Fibroblast of villous mesenchyme (primary cell): ENCODE data around the gene THSD4. TPM values are rescaled to one million over a fixed set of nuclear protein-coding genes. Genes with fewer than 3 reads are reported as not detected.

Experiments
- DNase-seq: peaks from one replicate; pipeline ENCODE4 v3.0.0-alpha.2; 2010; ENCODE audit warnings: low read depth
- H3K4me3 ChIP-seq: 2 replicates; pipeline ENCODE4 v1.5.1; 2011; ENCODE audit warnings: low read depth, mild to moderate bottlenecking, low read length
- total RNA-seq: library from RNA; depleted of rRNA; stranded (reverse); fragments of >200 nt; gene quantifications from 2 replicates; pipeline ENCODE4 v1.2.3, GENCODE V29; 2012
- TF ChIP-seq, protein P1 (sequence below): IDR thresholded peaks from 2 replicates; pipeline ENCODE4 v1.5.1; 2012; ENCODE audit warnings: low read depth, mild to moderate bottlenecking, low read length; ENCODE audit not compliant: insufficient read depth

THSD4 gene
- total RNA-seq, 1 donor, result 76.4 TPM

DNA sequence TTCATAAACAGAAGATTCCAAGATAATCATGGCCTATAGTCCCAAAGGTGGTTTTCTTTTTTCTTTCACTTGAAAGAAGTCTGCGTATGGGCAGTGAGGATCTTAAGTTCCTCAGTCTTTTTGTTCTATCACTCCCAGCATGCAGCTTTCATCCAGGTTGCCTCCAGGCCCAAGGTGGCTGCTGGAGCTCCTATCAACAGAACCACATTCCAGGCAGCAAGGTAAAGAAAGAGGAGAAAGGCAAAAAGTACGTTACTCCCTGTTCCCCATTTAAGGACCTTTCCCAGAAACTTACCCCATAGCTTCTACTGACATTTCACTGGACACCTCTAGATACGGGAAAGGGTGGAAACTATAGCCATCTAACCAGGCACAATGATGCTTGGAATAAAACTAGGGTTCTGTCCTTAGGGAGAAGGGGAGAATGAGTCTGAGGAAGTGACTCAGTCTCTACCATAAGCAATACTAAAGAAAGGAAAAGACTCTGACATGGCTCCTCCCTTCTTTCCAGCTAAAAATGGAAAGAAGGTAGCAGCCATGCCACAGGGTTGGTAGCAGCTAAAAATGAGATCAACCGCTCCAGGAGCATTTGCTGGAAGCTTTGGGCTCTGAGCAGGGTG lies 381.2 kb downstream of the THSD4 start:
- H3K4me3 ChIP-seq, result no peak overlapping the region
- DNase-seq, result no peak
- TF ChIP-seq, protein P1, sequence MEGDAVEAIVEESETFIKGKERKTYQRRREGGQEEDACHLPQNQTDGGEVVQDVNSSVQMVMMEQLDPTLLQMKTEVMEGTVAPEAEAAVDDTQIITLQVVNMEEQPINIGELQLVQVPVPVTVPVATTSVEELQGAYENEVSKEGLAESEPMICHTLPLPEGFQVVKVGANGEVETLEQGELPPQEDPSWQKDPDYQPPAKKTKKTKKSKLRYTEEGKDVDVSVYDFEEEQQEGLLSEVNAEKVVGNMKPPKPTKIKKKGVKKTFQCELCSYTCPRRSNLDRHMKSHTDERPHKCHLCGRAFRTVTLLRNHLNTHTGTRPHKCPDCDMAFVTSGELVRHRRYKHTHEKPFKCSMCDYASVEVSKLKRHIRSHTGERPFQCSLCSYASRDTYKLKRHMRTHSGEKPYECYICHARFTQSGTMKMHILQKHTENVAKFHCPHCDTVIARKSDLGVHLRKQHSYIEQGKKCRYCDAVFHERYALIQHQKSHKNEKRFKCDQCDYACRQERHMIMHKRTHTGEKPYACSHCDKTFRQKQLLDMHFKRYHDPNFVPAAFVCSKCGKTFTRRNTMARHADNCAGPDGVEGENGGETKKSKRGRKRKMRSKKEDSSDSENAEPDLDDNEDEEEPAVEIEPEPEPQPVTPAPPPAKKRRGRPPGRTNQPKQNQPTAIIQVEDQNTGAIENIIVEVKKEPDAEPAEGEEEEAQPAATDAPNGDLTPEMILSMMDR, result no peak

DNA sequence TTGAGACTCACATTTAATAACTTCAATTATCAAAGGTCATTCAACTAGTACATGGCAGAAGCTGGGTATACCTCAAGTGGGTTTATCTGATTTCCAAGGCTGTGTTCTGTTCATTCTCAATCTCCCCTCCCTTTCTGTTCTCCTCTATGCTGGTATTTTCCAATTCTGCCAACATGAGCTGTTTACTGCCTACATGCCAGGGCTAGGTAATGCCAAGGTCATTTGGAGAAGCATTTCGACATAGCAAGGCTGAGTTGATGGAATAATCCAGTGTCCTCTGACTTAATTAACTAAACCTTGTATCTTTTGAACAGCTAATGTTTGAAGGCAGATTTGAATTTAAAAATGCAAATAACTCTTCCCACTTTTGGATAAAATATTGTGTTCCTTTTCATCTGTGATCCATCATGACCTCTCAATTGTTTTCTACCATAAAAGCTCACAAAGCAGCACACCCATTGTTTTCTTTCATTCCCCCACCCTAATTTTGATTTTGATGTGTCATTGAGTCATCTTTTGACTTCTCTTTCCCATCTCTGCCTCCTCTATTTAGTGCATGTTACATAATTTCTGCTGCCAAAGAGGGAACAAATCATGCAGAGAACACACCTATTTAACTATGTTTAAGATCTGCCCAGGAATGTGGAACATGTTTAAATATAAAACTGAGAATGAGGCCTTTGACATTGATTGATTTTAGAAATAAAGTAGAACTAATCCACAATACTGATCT lies 386.2 kb downstream of the THSD4 start:
- no peak for DNase-seq
- H3K4me3 ChIP-seq, result no peak overlapping the region
- TF ChIP-seq, protein P1, result no peak

DNA sequence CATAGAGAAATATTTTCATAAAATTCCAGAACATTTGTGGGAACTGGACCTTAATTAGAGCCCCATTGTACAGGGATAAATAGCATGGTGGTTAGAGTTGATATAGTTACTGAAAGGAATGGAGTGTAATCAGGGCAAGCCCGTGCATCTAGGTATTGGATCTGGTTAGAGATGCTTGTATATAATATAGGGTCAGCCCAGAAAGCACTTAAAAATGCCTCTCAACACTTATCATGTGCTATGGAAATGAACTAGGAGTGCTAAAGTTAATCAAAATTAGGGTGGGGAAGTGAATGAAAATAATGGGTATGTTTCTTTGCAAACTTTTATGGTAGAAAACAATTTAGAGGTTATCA lies 386.8 kb downstream of the THSD4 start:
- TF ChIP-seq, protein P1, result no peak
- DNase-seq, result no peak
- H3K4me3 ChIP-seq, result no peak overlapping the region

DNA sequence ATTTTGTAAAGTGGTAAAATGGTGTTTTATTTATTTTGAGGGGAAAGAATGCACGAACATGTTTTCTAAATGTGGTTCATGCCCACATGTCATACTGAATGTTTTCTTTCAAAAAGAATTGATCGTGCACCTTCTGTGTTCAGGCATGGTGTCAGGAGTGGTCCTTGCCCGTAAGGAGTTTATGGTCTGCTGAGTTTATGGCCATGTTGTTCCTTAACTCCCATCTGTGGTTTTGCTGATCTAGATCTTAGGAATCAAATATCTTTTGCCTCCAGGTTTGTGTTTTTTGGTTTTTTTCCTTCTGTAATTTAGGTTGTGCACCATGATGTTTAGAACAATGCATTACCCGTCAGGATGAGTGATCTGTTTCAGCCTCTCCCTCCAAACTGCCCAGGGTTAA lies 390.7 kb downstream of the THSD4 start:
- H3K4me3 ChIP-seq, result no peak overlapping the region
- TF ChIP-seq, protein P1, result no peak
- no peak for DNase-seq

DNA sequence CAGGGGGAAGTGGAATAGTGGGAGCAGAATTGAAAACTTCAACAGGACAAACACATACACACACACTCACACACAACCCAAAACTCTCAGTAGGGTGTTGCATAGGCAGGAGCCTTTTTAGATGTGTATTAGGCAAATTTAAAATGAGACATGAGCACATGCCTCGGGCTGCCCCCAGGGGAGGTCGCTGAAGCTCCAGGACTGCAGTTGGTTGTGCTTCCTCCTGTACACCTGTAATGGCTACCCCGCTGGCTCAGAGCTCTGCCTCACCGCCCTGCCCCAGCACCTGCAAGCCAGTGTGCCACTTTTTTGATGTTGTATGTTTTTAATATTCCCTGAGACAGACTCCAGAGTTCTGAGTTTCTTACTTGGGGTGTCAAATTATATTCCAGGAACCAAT lies 391.7 kb downstream of the THSD4 start:
- TF ChIP-seq, protein P1, result no peak
- H3K4me3 ChIP-seq, result no peak overlapping the region
- no peak for DNase-seq

DNA sequence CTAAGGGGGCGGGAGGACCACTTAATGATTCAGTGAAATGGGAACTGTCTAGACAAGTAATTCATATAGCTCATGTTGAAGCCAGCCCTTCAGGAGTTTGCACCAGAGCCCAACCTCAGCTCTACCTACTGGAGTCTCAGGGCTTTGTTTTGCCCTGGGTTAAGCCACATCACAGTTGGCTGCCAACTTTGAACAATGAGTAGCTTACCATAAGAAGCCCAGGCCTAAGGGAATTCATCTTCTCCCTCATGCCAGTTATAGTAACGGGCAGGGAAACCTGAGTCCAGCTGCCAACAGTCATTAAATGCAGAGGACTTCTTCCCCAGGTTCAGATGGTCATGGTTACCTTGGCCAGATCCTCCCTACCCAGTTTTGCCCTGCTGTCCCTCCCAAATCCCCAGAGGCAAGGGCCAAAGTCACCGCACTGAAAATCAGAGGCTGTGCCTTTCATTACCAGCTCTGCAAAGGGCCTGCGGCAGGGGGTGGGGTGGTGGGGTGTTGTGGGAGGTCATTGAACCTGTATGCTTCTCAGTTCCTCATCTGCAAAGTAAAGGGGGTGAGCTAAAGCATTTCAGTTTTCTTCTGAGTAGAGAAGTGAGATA lies 392.9 kb downstream of the THSD4 start:
- H3K4me3 ChIP-seq, result no peak overlapping the region
- DNase-seq, result no peak
- TF ChIP-seq, protein P1, result no peak
